ENCODE measurements around the gene LCN6.

DNA sequence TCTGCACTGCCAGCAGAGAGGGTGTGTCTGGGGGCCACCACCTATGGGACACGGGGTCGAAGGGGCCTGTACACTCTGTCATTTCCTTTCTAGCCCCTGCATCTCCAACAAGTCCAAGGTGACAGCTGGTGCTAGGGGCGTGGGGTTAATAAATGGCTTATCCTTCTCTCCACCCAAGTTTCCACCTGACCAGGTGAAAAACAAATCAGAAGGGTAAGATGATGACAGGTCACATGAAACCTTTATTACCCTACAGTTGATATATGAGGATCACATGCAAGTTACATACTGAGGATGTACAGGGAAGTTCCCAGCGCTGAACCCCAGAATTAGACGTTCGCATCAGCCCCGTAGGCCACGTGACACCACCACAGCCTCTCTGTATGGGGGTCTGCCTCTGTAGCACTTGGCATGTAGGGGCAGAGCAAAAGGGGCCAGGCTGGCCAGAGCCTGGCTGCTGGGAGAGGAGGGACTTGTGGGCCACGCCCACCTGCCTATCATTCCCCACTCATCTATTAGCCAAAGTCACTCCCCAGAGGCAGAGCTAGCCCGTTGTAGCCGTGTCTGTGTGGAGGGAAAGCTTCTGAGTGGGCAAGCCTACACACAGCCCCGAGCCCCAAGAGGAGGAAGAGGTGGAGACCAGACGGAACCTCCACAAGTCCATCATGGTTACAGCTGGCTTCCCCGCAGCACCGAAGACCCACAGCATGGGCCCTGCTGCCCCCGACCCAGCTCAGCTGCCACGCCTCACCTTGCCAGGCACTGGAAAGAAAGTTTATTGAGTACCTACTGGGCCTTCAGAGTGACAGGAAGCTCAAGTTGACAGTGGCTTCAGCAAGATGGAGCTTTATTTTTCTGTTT, 45.0 kb upstream of the LCN6 start:
- TF ChIP-seq, protein P1, sequence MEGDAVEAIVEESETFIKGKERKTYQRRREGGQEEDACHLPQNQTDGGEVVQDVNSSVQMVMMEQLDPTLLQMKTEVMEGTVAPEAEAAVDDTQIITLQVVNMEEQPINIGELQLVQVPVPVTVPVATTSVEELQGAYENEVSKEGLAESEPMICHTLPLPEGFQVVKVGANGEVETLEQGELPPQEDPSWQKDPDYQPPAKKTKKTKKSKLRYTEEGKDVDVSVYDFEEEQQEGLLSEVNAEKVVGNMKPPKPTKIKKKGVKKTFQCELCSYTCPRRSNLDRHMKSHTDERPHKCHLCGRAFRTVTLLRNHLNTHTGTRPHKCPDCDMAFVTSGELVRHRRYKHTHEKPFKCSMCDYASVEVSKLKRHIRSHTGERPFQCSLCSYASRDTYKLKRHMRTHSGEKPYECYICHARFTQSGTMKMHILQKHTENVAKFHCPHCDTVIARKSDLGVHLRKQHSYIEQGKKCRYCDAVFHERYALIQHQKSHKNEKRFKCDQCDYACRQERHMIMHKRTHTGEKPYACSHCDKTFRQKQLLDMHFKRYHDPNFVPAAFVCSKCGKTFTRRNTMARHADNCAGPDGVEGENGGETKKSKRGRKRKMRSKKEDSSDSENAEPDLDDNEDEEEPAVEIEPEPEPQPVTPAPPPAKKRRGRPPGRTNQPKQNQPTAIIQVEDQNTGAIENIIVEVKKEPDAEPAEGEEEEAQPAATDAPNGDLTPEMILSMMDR (IDR thresholded peaks at IDR 0.05 in 2 of 3, conservative IDR thresholded peaks at IDR 0.05 in 1 of 3; ENCODE audit: control insufficient read depth in 2 of 3, extremely low read depth in 1 of 3, insufficient read depth in 1 of 3, low read depth in 3 of 3, low read length in 3 of 3) = no peak
- TF ChIP-seq CEBPB (IDR thresholded peaks at IDR 0.05; ENCODE audit: borderline replicate concordance in 1 of 2, low read depth in 2 of 2, low read length in 2 of 2) (no peak), MYC (IDR thresholded peaks at IDR 0.05; ENCODE audit: insufficient read depth, insufficient read length, insufficient replicate concordance, low read length, severe bottlenecking) (no peak), EZH2 (IDR thresholded peaks at IDR 0.05; ENCODE audit: borderline replicate concordance, control insufficient read depth, low read depth, low read length) (no peak), ZZZ3 (IDR thresholded peaks at IDR 0.05; ENCODE audit: control insufficient read depth, insufficient read length, low read depth) (no peak), HDGF (IDR thresholded peaks at IDR 0.05) (no peak), HCFC1 (IDR thresholded peaks at IDR 0.05; ENCODE audit: low read length) (no peak)
